Nephron (organoid): ENCODE measurements around the gene ATP2A3.

Experiments used
- H3K27ac Mint-ChIP-seq, 3 experiments: 2 replicates each; pipeline ENCODE4 v1.8.0; 2020; ENCODE audit warnings: mixed read lengths in 3 of 3, mild to moderate bottlenecking in 2 of 3, moderate library complexity in 1 of 3
- H3K27me3 Mint-ChIP-seq: 2 replicates; pipeline ENCODE4 v1.8.0; 2021; ENCODE audit warnings: low read depth, mild to moderate bottlenecking, moderate library complexity, mixed read lengths
- H3K36me3 Mint-ChIP-seq: 2 replicates; pipeline ENCODE4 v1.8.0; 2020; ENCODE audit warnings: low read depth, mixed read lengths
- H3K4me1 Mint-ChIP-seq: 2 replicates; pipeline ENCODE4 v1.8.0; 2020; ENCODE audit warnings: mixed read lengths
- H3K4me3 Mint-ChIP-seq, 3 experiments: 2 replicates each; pipeline ENCODE4 v1.8.0; 2020; ENCODE audit warnings: mild to moderate bottlenecking in 3 of 3, mixed read lengths in 3 of 3, moderate library complexity in 2 of 3
- H3K9me3 Mint-ChIP-seq: 2 replicates; pipeline ENCODE4 v1.8.0; 2020; ENCODE audit warnings: mixed read lengths
- TF ChIP-seq, protein P1 (sequence below), 3 experiments: fragments of 200-600 bp; sonication (generic); IDR thresholded peaks; one replicate each; pipeline ENCODE4 v1.5.0; 2021; ENCODE audit warnings: antibody characterized with exemption in 3 of 3; ENCODE audit not compliant: unreplicated experiment in 3 of 3

Gene ATP2A3

DNA sequence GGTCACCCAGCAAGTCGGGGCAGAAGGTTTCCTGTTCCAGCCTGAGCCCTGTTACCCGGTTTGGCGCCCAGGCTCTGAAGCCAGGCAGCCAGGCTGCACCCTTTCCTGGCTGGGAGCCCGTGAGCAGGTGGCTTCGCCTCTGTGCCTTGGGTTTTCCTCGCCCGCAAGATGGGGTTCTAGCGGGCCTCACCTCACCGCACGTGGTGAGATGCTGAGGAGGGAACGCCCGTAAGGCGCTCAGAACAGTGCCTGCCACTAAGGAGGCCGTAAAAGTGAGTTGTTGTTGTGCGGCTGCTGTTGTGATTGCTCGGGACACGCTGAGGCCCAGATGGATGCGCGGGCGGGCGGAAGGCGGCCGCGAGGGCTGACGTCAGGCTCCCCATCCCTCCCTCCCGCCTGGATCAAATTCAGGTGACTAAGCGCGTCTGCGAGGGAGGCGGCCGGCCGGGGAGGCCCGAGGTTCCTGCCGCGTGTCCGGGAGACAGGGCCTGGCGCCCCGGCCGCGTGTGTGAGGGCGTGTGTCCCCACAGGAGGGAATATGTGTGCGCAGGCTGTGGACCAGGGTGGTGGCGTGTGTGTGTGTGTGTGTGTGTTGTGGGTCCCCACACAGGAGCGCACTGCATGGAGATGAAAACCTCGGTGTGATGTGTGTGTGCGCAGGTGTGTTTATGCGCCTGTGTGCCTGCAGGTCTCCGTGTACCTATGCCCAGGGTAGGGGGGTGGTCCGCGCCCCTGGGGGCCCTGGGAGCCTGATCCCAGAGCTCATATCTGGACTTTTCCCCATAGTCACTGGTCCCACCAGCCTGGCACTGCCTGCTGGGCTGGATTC, 75.7 kb downstream of the ATP2A3 start:
- Mint-ChIP-seq H3K27ac (peak overlapping the region; percentile 47 to 74 (median 65)), H3K4me1 (peaks cover 40% of the 10 kb centered on the region), H3K27me3 (peaks cover 7% of the 10 kb centered on the region), H3K9me3 (no peaks in the 10 kb centered on the region), H3K36me3 (no peaks in the 10 kb centered on the region), H3K4me3 (peak overlapping the region; percentile 25 to 65 (median 52))
- TF ChIP-seq, protein P1, sequence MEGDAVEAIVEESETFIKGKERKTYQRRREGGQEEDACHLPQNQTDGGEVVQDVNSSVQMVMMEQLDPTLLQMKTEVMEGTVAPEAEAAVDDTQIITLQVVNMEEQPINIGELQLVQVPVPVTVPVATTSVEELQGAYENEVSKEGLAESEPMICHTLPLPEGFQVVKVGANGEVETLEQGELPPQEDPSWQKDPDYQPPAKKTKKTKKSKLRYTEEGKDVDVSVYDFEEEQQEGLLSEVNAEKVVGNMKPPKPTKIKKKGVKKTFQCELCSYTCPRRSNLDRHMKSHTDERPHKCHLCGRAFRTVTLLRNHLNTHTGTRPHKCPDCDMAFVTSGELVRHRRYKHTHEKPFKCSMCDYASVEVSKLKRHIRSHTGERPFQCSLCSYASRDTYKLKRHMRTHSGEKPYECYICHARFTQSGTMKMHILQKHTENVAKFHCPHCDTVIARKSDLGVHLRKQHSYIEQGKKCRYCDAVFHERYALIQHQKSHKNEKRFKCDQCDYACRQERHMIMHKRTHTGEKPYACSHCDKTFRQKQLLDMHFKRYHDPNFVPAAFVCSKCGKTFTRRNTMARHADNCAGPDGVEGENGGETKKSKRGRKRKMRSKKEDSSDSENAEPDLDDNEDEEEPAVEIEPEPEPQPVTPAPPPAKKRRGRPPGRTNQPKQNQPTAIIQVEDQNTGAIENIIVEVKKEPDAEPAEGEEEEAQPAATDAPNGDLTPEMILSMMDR (IDR thresholded peaks at IDR 0.05; ENCODE audit: unreplicated experiment in 3 of 3) = no peak

DNA sequence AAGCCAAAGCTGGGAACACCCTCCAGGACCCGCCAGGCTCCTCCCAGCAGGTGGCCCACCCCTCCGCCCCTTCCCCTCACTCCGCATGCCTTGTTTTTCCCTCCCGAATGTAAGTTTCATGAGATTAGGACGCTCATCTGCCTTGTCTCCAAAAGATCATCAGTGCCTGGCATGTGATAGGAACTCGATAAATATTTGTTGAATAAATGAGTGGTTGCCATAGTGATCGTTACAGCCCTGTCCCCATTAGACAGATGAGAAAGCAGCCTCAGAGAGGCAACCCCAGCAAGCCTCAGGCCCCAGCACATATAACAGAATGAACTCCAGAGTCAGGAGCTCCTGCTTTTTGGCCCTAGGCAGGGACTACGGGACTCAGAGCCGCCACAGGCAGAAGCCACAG, 76.4 kb downstream of the ATP2A3 start:
- no peaks in the 10 kb centered on the region for H3K9me3 Mint-ChIP-seq
- TF ChIP-seq, protein P1 (IDR thresholded peaks at IDR 0.05; ENCODE audit: unreplicated experiment in 3 of 3) = no peak
- no peaks in the 10 kb centered on the region for H3K36me3 Mint-ChIP-seq
- H3K27ac Mint-ChIP-seq = peak overlapping the region; percentile 11 to 47 (median 38)
- peaks cover 37% of the 10 kb centered on the region for H3K4me1 Mint-ChIP-seq
- H3K4me3 Mint-ChIP-seq = no peak overlapping the region
- H3K27me3 Mint-ChIP-seq = peaks cover 7% of the 10 kb centered on the region

DNA sequence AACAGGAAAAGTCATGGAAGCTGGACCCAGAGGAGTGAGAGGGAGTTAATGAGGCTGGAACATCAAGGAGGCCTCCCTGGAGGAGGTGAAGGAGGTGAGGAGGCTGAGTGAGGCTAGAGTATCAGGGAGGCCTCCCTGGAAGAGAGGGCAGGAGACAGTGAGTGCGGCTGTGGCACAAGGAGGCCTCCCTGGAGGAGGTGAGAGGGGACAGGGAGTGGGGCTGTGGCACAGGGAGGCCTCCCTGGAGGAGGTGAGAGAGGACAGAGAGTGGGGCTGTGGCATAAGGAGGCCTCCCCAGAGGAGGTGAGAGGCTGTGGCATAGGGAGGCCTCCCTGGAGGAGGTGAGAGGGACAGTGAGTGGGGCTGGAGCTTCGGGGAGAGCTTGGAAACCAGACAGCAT, 76.8 kb downstream of the ATP2A3 start:
- Mint-ChIP-seq H3K27ac (peak overlapping the region in 1 of 3 experiments; percentile 19), H3K4me1 (peaks cover 37% of the 10 kb centered on the region), H3K9me3 (no peaks in the 10 kb centered on the region), H3K36me3 (no peaks in the 10 kb centered on the region), H3K27me3 (peaks cover 7% of the 10 kb centered on the region), H3K4me3 (no peak overlapping the region)
- TF ChIP-seq, protein P1 (IDR thresholded peaks at IDR 0.05; ENCODE audit: unreplicated experiment in 3 of 3) = no peak

DNA sequence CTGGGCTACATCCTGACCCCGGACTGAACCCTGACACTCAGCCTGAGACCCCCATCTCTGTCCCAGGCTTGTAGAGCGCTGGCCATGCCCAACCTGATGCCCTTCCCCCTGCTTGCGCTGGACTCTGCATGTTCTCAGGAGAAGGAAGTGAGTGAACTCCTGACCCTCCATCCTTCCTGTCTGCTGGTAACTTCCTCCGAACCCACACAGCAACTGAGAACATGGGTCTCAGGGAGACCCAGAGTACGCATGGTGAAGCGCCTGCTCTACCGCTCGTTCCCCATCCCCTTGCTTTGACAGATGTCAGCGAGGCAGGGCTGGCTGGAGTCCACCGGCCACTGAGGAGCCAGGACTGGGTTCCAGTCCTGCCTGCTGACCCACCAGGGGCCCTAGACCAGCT, 77.5 kb downstream of the ATP2A3 start:
- Mint-ChIP-seq H3K9me3 (no peaks in the 10 kb centered on the region), H3K27ac (peak overlapping the region in 1 of 3 experiments; percentile 19), H3K4me1 (peaks cover 36% of the 10 kb centered on the region), H3K4me3 (no peak overlapping the region), H3K27me3 (peaks cover 7% of the 10 kb centered on the region), H3K36me3 (no peaks in the 10 kb centered on the region)
- TF ChIP-seq, protein P1 (IDR thresholded peaks at IDR 0.05; ENCODE audit: unreplicated experiment in 3 of 3) = no peak

DNA sequence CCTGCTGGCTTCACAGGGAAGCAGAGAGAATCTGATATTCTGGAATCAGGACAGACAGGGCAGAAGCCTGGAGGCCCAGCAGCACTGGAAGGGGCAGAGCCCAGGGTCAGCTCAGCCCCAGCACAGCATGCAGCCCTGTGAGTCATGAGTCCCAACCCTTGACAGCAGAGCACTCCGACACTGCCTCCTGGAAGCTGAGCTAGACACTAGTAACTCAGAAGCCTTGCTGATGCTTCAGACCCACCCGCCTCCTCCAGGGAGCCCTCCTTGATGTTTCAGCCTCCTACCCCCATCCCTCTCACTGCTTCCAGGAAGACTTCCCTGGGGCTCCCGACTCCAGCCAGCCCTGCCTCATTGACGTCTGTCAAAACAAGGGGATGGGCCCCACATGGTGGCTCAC, 78.3 kb downstream of the ATP2A3 start:
- Mint-ChIP-seq H3K4me3 (no peak overlapping the region), H3K27me3 (peaks cover under 1% of the 10 kb centered on the region), H3K27ac (no peak overlapping the region), H3K36me3 (no peaks in the 10 kb centered on the region), H3K4me1 (peaks cover 33% of the 10 kb centered on the region), H3K9me3 (no peaks in the 10 kb centered on the region)
- TF ChIP-seq, protein P1 (IDR thresholded peaks at IDR 0.05; ENCODE audit: unreplicated experiment in 3 of 3) = no peak

DNA sequence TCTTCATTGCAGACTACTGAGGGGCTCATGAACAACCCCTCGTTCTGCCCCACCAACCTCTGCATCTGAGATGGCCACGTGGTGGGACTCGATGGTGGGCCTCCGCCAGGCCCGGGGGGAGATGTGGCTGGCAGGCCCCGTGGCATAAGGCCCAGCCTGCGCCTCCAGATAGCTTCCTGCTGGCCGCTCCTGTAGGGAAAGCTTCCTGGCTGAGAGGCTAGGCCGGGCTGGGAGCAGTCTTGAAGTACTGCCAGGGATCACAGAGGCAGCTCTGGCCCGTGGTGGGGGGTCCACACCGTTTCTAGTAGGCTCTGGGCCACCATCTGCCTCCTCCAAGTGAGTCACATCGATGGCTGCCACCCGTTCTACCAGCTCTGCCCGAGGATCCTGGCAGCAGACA, 79.0 kb downstream of the ATP2A3 start:
- Mint-ChIP-seq H3K27ac (no peak overlapping the region), H3K4me3 (no peak overlapping the region), H3K36me3 (no peaks in the 10 kb centered on the region), H3K9me3 (no peaks in the 10 kb centered on the region), H3K4me1 (peaks cover 30% of the 10 kb centered on the region), H3K27me3 (no peaks in the 10 kb centered on the region)
- TF ChIP-seq, protein P1 (IDR thresholded peaks at IDR 0.05; ENCODE audit: unreplicated experiment in 3 of 3) = no peak
